HG03442 (cell line): ENCODE data around the gene PDE6B.
"Not testable (repeated sequence)": the region's sequence is repeated elsewhere in the genome, so short reads cannot be mapped to it uniquely, and the experiment has no call there.

Experiments
- ATAC-seq: cut with Tn5 transposase; IDR thresholded peaks from one replicate; pipeline ENCODE4 v1.9.1; 2021; ENCODE audit warnings: mild to moderate bottlenecking, moderate library complexity; ENCODE audit not compliant: unreplicated experiment

The PDE6B gene

GRCh38 chr4:703336-704197 is 78.2 kb downstream of the PDE6B start:
- ATAC-seq, result no peak

- ATAC-seq, result no peak
Observed at GRCh38 chr4:704198-704891, 79.0 kb downstream of the PDE6B start.

GRCh38 chr4:704971-705277 is 79.6 kb downstream of the PDE6B start:
- ATAC-seq, result no peak

DNA sequence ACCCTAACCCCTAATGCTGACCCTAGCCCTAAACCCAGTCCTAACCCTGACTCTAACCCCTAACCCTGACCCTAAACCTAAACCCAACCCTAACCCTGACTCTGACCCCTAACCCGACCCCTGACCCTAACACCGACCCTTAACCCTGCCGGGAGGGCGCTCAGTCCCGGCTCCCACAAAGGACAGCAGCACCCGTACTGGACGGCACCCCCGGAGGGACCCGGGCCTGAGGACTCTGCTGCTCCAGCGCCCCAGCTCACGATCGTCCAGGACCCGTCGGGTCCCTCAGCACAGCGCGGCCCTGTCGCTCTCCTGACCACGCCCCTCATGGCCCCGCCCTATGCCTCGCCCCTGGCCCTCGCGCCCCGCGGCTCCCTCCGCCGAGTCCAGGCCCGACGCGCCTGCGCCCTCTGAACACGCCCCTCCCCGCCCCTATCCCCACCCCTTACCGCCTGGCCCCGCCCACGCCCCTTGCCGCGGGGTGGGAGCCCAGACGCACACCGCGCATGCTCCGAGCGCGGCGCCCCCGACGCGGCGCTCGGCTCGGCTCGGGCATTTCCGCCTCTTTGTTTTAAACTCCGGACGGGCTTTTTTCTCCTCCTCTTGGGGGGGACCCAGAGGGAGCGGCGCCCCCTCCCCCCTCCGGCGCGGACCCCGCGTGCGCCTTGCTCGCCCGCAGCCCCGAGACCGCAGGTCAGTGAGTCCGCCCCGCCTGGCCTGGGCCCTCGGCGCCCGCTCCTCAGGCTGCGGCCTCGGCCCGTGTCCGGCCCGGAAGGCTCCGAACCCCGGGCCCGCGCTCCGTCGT is 80.1 kb downstream of the PDE6B start, which contains the start of gene PCGF3:
PCGF3 (plus strand) TSS at position 555 of the 805 bp plus-strand sequence. CDS start 27,849 bp downstream, outside the sequence.
- ATAC-seq, result peak; percentile 87

GRCh38 chr4:706083-706633 is 80.8 kb downstream of the PDE6B start:
- not testable (repeated sequence) for ATAC-seq

- ATAC-seq, result no peak
Observed at GRCh38 chr4:706834-707598, 81.6 kb downstream of the PDE6B start.

DNA sequence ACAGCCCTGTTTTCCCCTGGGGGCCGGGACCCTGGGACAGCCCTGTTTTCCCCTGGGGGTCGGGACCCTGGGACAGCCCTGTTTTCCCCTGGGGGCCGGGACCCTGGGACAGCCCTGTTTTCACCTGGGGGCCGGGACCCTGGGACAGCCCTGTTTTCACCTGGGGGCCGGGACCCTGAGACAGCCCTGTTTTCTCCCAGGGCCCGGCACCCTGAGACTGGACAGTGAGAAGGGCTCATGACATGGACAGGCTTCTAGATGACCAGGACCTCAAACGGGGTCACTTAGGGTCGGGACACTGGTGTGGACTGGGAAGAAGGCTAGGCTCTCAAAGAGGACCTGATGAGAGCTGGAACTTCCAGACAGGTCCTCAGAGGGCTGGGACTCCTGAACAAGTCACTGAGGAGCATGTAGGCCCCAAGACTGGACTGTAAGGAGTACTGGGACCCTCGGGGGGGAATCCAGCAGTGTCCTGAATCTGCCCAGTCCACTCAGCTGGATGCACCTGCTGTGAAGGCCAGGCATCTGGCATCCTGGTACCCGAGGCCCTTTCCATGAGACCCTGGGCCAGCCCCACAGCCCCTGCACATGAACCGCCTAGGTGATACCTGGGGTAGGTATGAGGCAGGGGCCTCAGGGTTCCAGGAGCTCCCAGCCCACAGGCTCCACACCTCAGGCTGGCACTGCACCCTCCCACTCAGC is 82.7 kb downstream of the PDE6B start:
- ATAC-seq, result no peak

DNA sequence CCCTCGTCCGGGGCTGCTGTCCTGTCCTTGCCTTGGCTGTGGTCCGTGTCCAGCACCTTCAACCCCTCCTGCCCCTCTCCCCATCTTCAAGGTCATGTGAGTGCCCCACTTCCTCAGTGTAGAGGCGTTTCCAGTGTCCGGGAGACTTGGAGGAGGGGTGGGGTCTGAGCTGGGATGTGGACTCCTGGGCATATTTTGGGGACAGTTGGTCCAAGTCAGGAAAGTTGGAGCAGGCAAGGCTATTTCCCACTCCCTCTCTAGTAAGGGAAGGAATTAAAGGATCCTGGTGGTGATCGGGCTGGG is 83.2 kb downstream of the PDE6B start:
- no peak for ATAC-seq

- ATAC-seq, result no peak
Observed at GRCh38 chr4:709348-709747, 84.0 kb downstream of the PDE6B start.

GRCh38 chr4:710116-710515 is 84.7 kb downstream of the PDE6B start:
- no peak for ATAC-seq

- no peak for ATAC-seq
Observed at GRCh38 chr4:710916-711315, 85.5 kb downstream of the PDE6B start.

DNA sequence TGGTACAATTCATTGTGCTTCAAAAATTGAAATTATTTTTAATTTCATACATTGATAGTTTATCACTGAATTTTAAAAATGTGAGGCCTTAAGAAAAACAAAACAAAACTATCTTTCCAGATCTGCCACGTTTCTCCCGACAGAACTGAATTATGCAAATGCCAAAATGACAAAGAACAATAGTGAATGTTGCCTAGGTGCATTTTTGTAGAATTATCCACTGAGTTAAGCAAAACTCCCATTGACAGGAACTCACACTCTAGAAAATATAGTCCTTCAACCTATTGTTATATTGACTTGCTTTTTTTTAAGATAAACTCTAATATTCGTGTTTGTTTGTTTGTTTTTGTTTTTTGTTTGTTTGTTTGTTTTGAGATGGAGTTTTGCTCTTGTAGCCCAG is 86.7 kb downstream of the PDE6B start:
- ATAC-seq, result no peak

DNA sequence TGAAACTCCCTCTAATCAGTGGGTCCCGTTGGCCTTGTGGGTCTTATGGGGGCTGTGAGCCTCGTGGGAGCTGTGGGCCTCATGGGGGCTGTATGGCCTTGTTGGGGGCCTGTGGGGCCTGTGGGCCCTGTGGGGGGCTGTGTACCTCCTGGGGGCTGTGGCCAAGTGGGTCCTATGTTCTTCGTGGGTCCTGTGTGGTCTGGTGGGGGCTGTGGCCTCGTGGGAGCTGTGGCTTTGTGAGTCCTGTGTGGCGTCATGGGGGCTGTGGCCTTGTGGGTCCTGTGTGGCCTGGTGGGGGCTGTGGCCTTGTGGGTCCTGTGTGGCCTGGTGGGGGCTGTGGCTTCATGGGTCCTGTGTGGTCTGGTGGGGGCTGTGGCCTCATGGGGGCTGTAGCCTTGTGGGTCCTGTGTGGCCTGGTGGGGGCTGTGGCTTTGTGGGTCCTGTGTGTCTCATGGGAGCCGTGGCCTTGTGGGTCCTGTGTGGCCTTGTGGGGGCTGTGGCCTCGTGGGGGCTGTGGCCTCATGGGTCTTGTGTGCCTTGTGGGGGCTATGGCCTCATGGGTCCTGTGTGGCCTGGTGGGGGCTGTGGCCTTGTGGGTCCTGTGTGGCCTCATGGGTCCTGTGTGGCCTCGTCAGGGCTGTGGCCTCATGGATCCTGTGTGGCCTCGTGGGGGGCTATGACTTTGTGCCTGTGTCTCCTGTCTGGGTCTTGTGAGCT is 87.7 kb downstream of the PDE6B start:
- ATAC-seq, result no peak

DNA sequence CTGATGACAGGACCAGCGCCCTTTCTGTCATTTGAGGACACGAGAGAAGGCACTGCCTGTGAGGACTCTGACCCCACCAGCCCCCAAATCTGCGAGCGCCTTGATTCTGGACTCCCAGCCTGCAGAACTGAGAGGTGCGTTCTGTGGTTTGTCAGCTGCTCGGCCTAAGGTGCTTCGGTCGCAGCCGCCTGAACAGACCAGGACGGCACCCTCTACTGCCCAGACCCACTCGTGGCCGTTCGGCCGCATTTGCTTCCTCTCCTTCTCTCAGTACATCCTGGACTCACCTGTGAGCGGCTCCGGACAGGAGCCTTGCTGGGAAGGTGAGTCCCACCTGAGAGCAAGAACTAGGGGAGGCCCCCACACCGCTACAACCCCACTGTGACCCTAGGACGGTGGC is 88.7 kb downstream of the PDE6B start:
- no peak for ATAC-seq

DNA sequence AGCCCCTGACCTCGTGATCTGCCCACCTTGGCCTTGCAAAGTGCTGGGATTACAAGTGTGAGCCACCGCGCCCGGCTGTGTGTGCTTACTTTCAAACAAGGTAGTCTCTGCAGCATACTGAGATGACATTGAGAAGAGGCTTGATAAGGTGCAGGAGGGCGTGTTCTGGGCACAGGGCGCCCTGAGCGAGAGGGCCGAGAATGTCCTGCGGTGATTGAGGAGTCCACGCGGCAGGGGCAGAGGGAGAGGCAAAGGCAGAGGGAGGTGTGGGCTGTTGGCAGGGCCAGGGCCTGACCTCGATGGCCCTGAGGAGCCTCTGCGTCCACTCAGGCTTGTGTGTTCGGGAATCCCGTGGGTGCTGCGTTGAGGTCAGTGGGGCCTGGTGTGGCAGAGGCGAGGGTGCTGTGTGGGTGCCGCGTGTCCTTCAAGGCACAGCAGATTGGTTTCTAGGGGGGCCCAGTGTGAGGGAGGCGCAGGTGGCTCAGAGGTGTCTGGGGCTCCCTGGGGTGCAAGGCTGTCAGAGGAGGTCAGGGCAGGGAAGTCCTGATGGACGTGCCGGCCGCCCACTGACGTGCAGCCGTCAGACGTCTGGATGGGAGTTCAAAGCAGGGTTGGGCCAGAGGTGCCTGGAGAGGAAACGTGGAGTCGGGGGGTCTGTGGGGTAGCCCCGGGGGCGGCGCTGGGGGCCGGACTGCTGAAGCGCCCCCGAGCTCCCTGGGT is 92.4 kb downstream of the PDE6B start:
- ATAC-seq, result no peak

GRCh38 chr4:718460-718859 is 93.1 kb downstream of the PDE6B start:
- no peak for ATAC-seq
